Measurements from ENCODE around the gene SLC6A11.

Gene SLC6A11

GRCh38 chr3:10792208-10792607, 23.8 kb upstream of the SLC6A11 start:
- no peak for DNase-seq

DNA sequence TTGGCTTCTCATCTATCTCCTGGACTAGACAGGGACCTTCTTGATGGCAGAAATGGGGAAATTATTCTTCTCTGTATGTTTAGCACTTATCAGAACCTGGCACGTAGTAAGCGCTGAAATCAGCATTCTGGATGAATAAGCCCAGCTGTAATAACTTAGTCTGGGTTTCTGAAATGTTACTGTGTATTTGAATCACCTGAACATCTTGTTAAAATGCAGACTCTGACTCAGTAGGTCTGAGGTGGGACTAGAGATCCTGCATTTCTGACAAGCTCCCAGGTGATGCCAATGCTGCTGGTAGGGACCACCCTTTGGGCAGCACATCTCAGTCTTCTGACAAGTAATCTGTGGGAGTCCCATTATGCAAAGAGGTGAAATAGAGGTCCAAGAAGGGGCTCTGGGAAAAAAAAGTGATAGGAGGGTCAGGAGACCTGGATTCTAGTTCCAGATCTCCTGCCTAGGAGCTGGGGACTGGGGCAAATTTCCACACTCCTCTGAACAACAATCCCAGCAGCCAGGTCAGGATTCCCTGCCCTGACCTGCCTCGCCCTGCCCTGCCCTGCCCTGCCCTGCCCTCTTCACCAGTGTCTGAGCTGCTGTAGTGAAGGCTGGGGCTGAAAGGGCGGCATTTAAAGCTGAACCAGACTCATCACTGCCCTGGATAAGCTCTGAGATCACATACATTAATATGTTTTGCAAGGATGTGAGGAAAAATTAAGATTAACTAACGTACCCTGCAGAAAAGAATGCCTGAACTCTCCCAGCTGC, 17.2 kb upstream of the SLC6A11 start:
- DNase-seq, result no peak

- DNase-seq, result peak; percentile 24
These were observed 11.8 kb upstream of the SLC6A11 start for GRCh38 chr3:10804183-10804648.

DNA sequence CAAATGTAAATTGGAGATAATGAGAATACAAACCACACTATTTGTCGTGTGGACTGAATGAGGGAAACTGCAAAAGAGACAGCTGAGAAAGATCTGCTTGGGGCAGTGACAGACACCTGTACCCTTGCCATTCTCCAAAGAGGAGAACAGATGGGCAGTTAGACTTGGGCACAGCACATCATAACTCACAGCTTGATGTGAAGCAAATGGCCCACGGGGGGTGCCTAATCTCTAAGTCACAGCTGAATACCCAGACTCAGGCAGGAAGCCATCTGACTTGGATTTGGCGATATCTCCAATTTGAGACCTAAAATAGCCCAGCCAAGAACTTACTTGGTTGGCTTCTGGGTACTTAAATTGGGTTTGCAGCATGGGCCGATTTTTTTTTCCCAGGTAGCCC, 10.0 kb upstream of the SLC6A11 start:
- no peak for DNase-seq

DNA sequence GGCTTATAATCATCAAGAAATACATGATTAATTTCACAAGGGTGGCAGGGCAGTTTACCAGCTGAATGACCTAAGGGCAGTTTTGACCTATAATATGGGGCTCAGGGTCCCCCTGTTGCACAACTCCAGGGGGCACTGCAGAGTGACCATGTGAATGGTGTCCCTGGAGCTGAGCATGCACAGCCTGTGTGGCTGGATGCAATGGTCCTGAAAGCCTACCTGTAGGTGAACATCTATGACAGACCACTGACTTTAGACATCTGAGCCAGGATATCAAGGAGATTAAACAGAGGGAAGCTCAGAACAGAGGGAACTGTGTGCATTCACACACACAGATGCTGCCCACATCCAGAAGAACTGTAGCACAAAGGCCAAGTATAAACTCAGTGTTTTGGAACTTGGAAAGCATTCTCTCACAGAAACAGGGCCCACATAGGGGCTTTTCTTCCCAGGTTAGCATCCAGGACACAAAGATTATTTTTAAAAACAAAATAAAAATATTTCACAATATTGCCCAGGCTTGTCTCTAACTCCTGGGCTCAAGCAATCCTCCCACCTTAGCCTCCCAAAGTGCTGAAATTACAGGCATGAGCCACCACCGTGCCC, 7.8 kb upstream of the SLC6A11 start:
- no peak for DNase-seq

GRCh38 chr3:10808974-10809373, 7.1 kb upstream of the SLC6A11 start:
- DNase-seq, result no peak

DNA sequence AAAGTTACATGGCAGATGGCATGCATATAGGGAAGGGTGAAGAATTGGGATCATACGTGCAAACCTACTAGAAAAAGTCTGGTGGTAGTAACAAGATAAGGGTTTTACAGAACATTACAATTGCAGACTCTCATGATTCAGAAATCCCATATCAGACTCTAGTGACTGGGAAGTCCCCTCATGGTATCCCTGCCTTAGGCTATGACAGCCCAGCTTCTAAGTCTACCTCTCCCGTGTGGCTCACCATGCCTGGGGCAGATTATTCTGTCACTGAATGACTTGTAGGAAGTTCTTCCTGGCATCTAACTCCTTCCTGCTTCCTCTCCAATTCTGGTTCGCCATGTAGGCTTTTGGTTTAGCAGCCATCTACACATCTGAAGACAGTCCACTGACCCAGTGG, 5.7 kb upstream of the SLC6A11 start:
- no peak for DNase-seq

DNA sequence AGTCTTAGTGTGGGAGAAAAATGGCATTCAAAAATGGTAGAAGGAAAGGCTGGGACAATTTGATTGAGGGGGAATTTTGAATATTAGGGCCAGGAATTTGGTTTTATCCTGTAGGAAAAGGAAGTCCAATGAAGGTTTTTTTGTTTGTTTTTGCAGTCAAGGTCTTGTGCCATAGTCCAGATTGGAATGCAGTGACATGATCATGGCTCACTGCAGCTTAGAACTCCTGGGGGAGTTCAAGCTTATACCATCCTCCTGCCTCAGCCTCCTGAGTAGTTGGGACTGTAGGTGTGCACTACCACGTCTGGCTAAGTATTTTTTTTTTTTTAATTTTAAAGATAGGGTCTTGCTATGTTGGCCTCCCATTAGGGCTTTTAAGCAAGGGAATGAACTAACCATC, 2.6 kb upstream of the SLC6A11 start:
- no peak for DNase-seq

DNA sequence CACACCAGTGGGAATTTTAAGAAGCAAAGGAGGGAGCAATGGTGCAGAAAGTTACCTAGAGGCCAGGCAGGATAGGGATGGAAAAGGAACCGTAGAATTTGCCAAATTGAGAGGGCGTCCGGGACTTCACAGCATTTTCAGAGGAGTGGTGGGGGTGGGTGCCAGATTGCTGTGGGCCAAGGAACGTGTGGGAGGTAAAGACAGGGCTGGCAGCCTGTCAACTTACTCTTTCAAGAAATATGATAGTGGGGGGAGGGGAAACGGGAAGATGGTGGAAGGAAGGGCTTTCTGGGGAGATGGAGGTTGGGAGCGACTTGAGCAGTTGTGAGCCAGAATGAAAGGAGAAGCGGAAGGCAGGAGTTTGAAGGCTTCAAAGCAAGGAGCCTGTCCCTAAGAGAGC, 1.4 kb upstream of the SLC6A11 start:
- DNase-seq, result no peak

DNA sequence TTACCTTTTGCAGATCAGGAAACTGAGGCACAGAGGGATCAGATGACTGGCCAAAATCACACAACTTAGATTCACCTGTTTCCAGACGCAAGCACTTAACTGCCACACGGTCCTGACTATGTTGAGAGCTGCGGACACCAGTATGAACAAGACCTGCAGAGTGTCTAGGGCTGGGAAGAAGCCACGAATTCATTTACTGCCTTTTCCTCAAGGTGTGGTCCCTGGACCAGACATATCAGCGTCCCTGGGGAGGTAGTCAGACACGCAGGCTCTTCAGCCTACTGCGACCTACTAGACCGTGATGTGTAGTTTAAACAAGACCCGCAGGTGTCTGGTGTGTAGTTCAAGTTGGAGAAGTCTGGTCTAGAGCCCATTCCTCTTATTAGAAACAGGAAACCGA, 541 bp upstream of the SLC6A11 start:
- DNase-seq, result no peak

GRCh38 chr3:10816863-10817253, 830 bp downstream of the SLC6A11 start:
- DNase-seq, result no peak

DNA sequence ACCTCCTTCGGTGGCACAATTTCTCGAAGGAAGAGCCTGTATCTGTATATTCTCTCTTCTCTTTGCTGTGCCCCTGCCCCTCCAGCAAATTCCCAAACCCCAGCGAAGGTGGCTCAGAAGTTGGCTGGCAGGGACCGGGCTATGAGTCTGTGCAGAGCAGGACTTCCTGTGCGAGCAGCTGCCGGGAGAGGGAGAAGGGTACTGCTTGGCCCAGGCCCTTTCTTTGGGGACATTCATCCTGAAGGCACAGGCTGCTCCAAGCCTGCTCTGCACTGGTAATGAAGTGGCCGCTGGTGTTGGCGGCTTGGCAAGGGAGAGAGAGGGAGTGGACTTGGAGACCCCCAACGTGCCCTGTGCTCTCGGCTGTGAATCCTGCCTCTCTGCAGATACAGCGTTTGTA, 1.5 kb downstream of the SLC6A11 start:
- no peak for DNase-seq

- no peak for DNase-seq
These were observed 6.0 kb downstream of the SLC6A11 start for GRCh38 chr3:10822055-10822454.

- DNase-seq, result no peak
These were observed 6.9 kb downstream of the SLC6A11 start for GRCh38 chr3:10822708-10823515.

DNA sequence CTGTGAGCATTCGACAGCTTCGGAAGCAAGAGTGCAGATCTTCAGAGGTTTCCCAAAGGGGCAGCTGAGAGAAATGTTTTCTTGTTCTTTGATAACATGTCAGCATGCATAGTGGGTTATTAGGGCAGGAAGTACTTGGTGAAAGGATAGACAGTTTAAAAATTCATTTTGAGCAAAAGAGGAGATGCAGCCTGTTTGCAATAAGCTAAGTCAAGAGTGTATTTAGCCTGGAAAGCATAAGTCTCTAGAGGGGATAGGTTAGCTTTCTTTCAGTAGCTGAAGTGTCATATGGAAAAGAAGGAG, 7.4 kb downstream of the SLC6A11 start:
- DNase-seq, result no peak

DNA sequence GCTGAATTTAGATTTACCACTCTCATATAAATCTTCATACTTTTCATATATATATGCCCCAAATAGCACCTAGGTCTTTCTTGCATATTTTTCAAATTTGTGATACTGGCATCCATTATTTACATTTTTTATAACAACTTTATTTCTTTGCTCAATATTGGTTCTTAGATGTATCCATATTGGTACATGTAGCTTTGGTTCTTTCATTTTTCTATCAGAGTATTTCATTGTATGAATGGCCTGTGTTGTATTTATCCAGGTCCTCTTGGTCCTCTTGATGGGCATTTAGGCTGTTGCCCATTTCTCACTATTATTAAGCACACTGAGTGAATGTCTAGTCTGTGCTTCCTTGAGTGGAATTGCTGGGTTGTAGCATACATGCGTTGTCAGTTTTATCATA, 8.4 kb downstream of the SLC6A11 start:
- DNase-seq, result no peak

- DNase-seq, result no peak
These were observed 17.9 kb downstream of the SLC6A11 start for GRCh38 chr3:10833855-10834414.

DNA sequence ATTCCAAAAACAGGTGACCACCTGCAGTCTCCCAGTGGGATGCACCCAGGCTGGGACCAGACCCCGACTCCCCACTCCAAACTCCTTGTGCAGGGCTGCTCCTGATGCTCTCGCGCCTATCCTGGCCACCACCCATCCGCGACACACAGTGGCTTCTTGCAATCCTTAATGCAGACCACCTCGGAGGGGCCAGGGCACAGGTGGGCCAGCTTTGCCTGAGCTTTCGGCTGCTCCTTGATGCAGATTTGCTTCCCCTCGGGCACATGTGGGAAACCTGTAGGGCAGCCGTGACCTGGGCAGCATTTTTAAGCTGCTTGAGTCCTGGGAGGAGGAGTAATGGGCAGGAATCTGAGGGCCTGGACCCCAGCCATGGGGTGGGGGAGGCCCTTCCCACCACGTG, 18.9 kb downstream of the SLC6A11 start:
- DNase-seq, result no peak

GRCh38 chr3:10835406-10835805, 19.4 kb downstream of the SLC6A11 start:
- DNase-seq, result no peak

- no peak for DNase-seq
These were observed 20.6 kb downstream of the SLC6A11 start for GRCh38 chr3:10836676-10837075.

DNA sequence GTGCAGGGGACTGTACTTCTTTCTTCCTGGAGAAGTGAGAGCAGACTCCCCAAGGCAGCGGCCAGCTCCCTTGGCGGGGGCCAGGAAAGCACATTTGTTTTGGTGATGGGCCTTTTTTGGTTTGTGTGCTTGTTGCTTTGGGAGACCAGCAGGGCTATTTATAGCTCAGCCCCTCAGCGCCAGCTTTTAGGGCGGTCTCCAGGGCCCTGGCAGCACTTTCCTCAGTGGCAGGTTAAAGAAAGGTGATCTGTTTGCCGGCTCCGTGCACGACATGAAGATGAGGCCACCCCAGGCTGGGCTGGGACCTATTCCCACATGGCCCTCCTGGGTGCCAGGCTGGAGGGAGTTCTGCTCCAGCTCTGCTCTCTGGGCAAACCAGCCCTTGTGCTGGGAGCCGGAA, 21.8 kb downstream of the SLC6A11 start:
- DNase-seq, result no peak

DNA sequence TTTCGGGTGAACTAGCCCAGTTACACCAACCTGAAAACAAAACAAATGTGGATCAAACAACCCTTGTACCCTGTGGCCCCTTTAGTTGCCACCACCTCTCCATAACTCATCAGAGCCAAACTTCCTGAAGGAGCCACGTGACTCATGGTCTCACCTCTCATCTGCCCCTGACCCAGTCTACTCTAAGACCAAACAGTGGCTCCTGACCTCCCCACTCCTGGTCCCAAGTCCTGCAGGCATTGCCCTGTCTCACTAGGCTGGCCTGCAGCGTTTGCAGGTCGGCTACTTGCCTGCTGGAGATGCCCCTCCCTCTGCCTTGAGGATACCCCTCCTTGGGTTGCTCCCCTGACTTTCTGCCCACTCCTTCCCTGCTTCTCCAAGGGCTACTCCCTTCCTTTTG, 23.1 kb downstream of the SLC6A11 start:
- no peak for DNase-seq

- DNase-seq, result no peak
These were observed 25.1 kb downstream of the SLC6A11 start for GRCh38 chr3:10841100-10841499.

- no peak for DNase-seq
These were observed 27.4 kb downstream of the SLC6A11 start for GRCh38 chr3:10843378-10843777.
